ENCODE measurements around the gene BICC1. TPM values are rescaled to one million over a fixed set of nuclear protein-coding genes. Genes with fewer than 3 reads are reported as not detected.

Gene BICC1
- total RNA-seq, 4 donors from 2014 or later, result 0.60 to 5.1 (median 2.2) TPM

DNA sequence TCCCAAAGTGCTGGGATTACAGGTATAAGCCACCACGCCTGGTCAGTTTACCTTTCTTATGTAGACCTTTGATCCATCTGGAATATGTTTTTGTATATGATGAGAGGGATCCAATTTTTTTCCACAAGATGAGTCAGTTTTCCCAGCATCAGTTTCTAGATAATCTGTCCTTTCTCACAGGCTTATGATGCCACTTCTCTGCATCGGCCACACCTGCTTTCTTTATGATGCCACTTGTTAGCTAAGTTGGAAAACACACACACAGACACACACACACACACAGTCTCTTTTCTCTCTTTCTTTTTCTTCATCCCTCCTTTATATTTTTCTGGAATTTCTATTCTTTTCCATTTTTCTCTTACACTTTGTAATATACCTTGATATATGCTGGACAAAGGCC, 240.8 kb downstream of the BICC1 start:
- in situ Hi-C loops (cut with MboI; ENCODE audit: low pct_ligation_motif_present in 1 of 4, low pct_unique_long_range_greater_than_20kb in 1 of 4, low sequenced_read_pairs in 3 of 4), result no loop called here
- 53 to 60% methylated on average over 2 of the region's 2 CpGs for WGBS, 2 donors (ENCODE audit: low coverage in 1 of 2)
- TF ChIP-seq POLR2A (IDR thresholded peaks at IDR 0.05), result no peak
- TF ChIP-seq POLR2AphosphoS5 (IDR thresholded peaks at IDR 0.05), result no peak
- TF ChIP-seq, protein P1, sequence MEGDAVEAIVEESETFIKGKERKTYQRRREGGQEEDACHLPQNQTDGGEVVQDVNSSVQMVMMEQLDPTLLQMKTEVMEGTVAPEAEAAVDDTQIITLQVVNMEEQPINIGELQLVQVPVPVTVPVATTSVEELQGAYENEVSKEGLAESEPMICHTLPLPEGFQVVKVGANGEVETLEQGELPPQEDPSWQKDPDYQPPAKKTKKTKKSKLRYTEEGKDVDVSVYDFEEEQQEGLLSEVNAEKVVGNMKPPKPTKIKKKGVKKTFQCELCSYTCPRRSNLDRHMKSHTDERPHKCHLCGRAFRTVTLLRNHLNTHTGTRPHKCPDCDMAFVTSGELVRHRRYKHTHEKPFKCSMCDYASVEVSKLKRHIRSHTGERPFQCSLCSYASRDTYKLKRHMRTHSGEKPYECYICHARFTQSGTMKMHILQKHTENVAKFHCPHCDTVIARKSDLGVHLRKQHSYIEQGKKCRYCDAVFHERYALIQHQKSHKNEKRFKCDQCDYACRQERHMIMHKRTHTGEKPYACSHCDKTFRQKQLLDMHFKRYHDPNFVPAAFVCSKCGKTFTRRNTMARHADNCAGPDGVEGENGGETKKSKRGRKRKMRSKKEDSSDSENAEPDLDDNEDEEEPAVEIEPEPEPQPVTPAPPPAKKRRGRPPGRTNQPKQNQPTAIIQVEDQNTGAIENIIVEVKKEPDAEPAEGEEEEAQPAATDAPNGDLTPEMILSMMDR (IDR thresholded peaks at IDR 0.05), result no peak
- TF ChIP-seq EP300 (IDR thresholded peaks at IDR 0.05; ENCODE audit: low read depth), result no peak

DNA sequence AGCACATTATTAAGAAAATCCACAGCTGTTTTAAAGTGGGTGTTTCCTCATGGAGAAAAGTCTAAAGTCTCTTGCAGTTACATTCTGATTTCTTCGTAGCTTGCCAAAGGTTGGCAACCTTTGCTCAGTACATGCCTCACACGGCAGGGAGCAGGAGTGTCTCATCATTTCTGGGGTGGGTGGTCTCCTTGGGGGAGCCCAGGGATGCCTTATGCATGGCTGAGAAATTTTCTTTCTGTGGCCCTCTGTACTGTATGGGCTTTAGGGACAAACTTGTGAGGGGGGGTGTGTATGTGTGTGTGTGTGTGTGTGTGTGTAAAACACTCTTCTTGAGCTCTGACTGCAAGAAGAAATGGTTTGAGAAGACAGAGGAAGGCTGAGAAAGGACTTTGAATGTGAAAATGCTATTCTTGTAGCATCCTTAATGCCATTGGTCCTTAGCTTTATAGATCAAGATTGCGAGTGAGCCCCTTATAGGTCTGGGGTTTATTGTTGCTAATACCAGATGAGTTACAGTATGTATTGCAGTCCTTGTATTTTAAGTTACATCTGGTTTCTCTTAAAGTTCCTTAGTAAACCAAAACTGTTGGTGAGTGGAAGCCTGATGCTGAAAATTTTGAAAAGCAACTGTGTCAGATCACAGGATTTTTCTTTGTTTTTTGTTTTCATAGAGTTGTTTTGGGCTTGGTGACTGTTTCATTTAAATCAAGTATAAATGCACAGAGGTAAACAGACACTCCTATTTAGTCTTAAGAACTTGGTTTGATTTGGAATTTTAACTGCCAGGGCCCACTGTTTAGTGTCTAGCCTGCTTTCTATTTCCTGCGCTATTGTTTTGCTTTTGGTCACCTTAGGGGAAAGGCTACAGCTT, 242.0 kb downstream of the BICC1 start:
- intact Hi-C loops (cut with DNase I; ENCODE audit: low total_unique reads) (no loop called here), in situ Hi-C loops (cut with MboI; ENCODE audit: low pct_ligation_motif_present in 1 of 4, low pct_unique_long_range_greater_than_20kb in 1 of 4, low sequenced_read_pairs in 3 of 4) (no loop called here)
- H3K9me3 ChIP-seq, result no peaks in the 10 kb centered on the region
- no peak for TF ChIP-seq EP300 (IDR thresholded peaks at IDR 0.05; ENCODE audit: low read depth)
- no peak for TF ChIP-seq POLR2A (IDR thresholded peaks at IDR 0.05)
- TF ChIP-seq POLR2AphosphoS5 (IDR thresholded peaks at IDR 0.05), result no peak
- TF ChIP-seq, protein P1 (IDR thresholded peaks at IDR 0.05), result no peak
- WGBS, 2 donors (ENCODE audit: low coverage in 1 of 2), result 60 to 88% methylated on average over 1 to 4 of the region's 4 CpGs
- DNase-seq, result no peak
- no peak overlapping the region for H3K4me3 ChIP-seq
- H3K27me3 ChIP-seq, result no peaks in the 10 kb centered on the region
- H3K27ac ChIP-seq, result peak overlapping the region; percentile 18 to 50 (median 34)
- H3K36me3 ChIP-seq, result no peaks in the 10 kb centered on the region
- H3K4me1 ChIP-seq, result peaks cover 0 to 10% (median 0%) of the 10 kb centered on the region in 4 donors

More for the DNA sequence above, 240.8 kb downstream of the BICC1 start:
- Histone ChIP-seq H3K4me1 (peaks cover 0 to 10% (median 0%) of the 10 kb centered on the region in 4 donors), H3K36me3 (no peaks in the 10 kb centered on the region), H3K27ac (no peak overlapping the region), H3K4me3 (no peak overlapping the region), H3K9me3 (no peaks in the 10 kb centered on the region), H3K27me3 (no peaks in the 10 kb centered on the region)
- intact Hi-C loops (cut with DNase I; ENCODE audit: low total_unique reads), result no loop called here
- no peak for DNase-seq

DNA sequence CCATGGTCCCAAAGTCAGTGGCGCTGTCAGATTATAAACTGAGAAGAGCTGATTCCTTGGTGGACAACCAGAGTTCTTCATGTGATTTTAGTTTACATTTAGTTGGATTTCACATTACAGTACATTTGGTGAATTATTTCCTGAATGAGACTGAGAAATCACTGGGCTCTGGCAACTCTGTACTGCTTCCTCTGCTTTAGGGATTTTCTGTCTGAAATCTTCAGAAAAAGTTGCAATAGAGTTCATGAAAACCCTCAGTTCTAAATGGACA, 242.6 kb downstream of the BICC1 start:
- Histone ChIP-seq H3K27me3 (no peaks in the 10 kb centered on the region), H3K4me3 (no peak overlapping the region), H3K9me3 (no peaks in the 10 kb centered on the region), H3K27ac (peak overlapping the region; percentile 18 to 50 (median 34)), H3K4me1 (peaks cover 0 to 10% (median 0%) of the 10 kb centered on the region in 4 donors), H3K36me3 (no peaks in the 10 kb centered on the region)
- intact Hi-C loops (cut with DNase I; ENCODE audit: low total_unique reads), result no loop called here
- no peak for DNase-seq
- in situ Hi-C loops (cut with MboI; ENCODE audit: low pct_ligation_motif_present in 1 of 4, low pct_unique_long_range_greater_than_20kb in 1 of 4, low sequenced_read_pairs in 3 of 4), result no loop called here
- no peak for TF ChIP-seq POLR2AphosphoS5 (IDR thresholded peaks at IDR 0.05)
- no peak for TF ChIP-seq EP300 (IDR thresholded peaks at IDR 0.05; ENCODE audit: low read depth)
- TF ChIP-seq POLR2A (IDR thresholded peaks at IDR 0.05), result no peak
- TF ChIP-seq, protein P1 (IDR thresholded peaks at IDR 0.05), result no peak
- WGBS, 2 donors (ENCODE audit: low coverage in 1 of 2), result 84% methylated on average over 1 of the region's 1 CpG; no CpG with 5 or more reads in 1 of the 2 donors

DNA sequence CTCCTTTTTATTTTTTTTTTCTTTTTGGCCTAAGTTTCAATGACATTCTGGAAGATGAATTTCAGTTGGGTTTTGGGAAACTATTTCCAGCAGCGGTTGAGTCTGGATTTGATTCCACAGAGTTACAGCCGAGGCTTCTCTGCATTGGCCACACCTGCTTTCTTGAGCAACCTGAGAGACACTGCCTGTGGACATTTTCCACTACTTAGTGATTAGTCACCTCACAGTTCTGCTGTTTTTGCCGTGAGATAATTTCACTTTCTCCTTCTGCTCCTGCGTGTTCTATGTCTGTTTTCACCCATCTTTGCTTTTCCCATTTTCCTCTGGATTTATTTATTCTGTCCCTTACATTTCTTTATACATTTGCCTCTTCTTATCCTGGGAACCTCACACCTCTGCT, 243.0 kb downstream of the BICC1 start:
- H3K27ac ChIP-seq, result peak overlapping the region; percentile 18 to 50 (median 40)
- DNase-seq, result peak; percentile 10
- in situ Hi-C loops (cut with MboI; ENCODE audit: low pct_ligation_motif_present in 1 of 4, low pct_unique_long_range_greater_than_20kb in 1 of 4, low sequenced_read_pairs in 3 of 4), result no loop called here
- 40 to 47% methylated on average over 4 of the region's 4 CpGs for WGBS, 2 donors (ENCODE audit: low coverage in 1 of 2)
- TF ChIP-seq EP300 (IDR thresholded peaks at IDR 0.05; ENCODE audit: low read depth) (no peak), POLR2A (IDR thresholded peaks at IDR 0.05) (no peak), POLR2AphosphoS5 (IDR thresholded peaks at IDR 0.05) (no peak)
- TF ChIP-seq, protein P1 (IDR thresholded peaks at IDR 0.05), result no peak
- no peaks in the 10 kb centered on the region for H3K36me3 ChIP-seq
- no peaks in the 10 kb centered on the region for H3K9me3 ChIP-seq
- intact Hi-C loops (cut with DNase I; ENCODE audit: low total_unique reads), result no loop called here
- no peaks in the 10 kb centered on the region for H3K27me3 ChIP-seq
- peaks cover 0 to 10% (median 0%) of the 10 kb centered on the region in 4 donors for H3K4me1 ChIP-seq
- no peak overlapping the region for H3K4me3 ChIP-seq
